PC-3 (cell line): ENCODE results near the gene TFAP2A. TPM values are rescaled to one million over a fixed set of nuclear protein-coding genes. Genes with fewer than 3 reads are reported as not detected.

Experiments used
- ATAC-seq: fragments of 200-7000 bp; cut with Tn5 transposase; 2 replicates; pipeline ENCODE4 v1.9.1; 2020; ENCODE audit warnings: mild to moderate bottlenecking, moderate library complexity
- BruUV-seq: library from RNA; stranded (reverse); fragments of 400-500 nt; replicated peaks from 2 replicates; lab custom pipeline; 2021; lab: Mats Ljungman, UMichigan
- CTCF ChIA-PET: fragments of 300-600 bp; sonication (Branson Sonifier 250); formaldehyde crosslinking; loops from one replicate; lab custom pipeline; 2022; ENCODE audit warnings: antibody characterized with exemption; lab: Charles Lee
- POLR2A ChIA-PET: fragments of 300-600 bp; sonication (Branson Sonifier 250); formaldehyde crosslinking; loops from one replicate; lab custom pipeline; 2022; ENCODE audit warnings: antibody characterized with exemption; ENCODE audit not compliant: unreplicated experiment; lab: Charles Lee
- DNase-seq: peaks from one replicate; pipeline ENCODE4 v3.0.0-alpha.2; 2015
- H2AFZ ChIP-seq: fragments of 300-600 bp; sonication (generic); 2 replicates; pipeline ENCODE4 v1.6.0; 2016; ENCODE audit warnings: antibody characterized with exemption, low read length
- H3F3A ChIP-seq: fragments of 300-600 bp; sonication (generic); one replicate; pipeline ENCODE4 v1.6.0; 2017; ENCODE audit warnings: antibody characterized with exemption, low read length, control low read depth, mild to moderate bottlenecking; ENCODE audit not compliant: unreplicated experiment
- H3K27ac ChIP-seq: fragments of 300-600 bp; sonication (generic); 2 replicates; pipeline ENCODE4 v1.5.1; 2016; ENCODE audit warnings: mild to moderate bottlenecking, low read length
- H3K27me3 ChIP-seq: fragments of 300-600 bp; sonication (generic); 2 replicates; pipeline ENCODE4 v1.6.1; 2016; ENCODE audit warnings: low read length, mixed read lengths
- H3K36me3 ChIP-seq: fragments of 300-600 bp; sonication (generic); 2 replicates; pipeline ENCODE4 v1.6.1; 2016; ENCODE audit warnings: low read depth, mixed run types, low read length, mixed read lengths
- H3K4me1 ChIP-seq: fragments of 300-600 bp; sonication (generic); 2 replicates; pipeline ENCODE4 v1.5.1; 2016; ENCODE audit warnings: low read length; ENCODE audit not compliant: insufficient read depth
- H3K4me2 ChIP-seq: fragments of 300-600 bp; sonication (generic); 2 replicates; pipeline ENCODE4 v1.6.0; 2016; ENCODE audit warnings: low read length
- H3K4me3 ChIP-seq: fragments of 300-600 bp; sonication (generic); 2 replicates; pipeline ENCODE4 v1.5.1; 2016; ENCODE audit warnings: mild to moderate bottlenecking, low read length, mixed read lengths
- H3K79me2 ChIP-seq: fragments of 300-600 bp; sonication (generic); 2 replicates; pipeline ENCODE4 v1.6.1; 2017; ENCODE audit warnings: low read length, mixed read lengths
- H3K9ac ChIP-seq: fragments of 300-600 bp; sonication (generic); 2 replicates; pipeline ENCODE4 v1.6.0; 2016; ENCODE audit warnings: mild to moderate bottlenecking, low read length
- H3K9me2 ChIP-seq: fragments of 300-600 bp; sonication (generic); replicated peaks from 2 replicates; pipeline ENCODE4 v1.6.1; 2016; ENCODE audit warnings: mixed run types, low read length, mixed read lengths
- H3K9me3 ChIP-seq: fragments of 300-600 bp; sonication (generic); 2 replicates; pipeline ENCODE4 v1.6.1; 2016; ENCODE audit warnings: low read length, mixed read lengths
- H4K20me1 ChIP-seq: fragments of 300-600 bp; sonication (generic); 2 replicates; pipeline ENCODE4 v1.6.1; 2016; ENCODE audit warnings: low read length, mixed read lengths
- EZH2 ChIP-seq: fragments of 300-600 bp; sonication (generic); IDR thresholded peaks from one replicate; pipeline ENCODE4 v1.6.1; 2017; ENCODE audit warnings: antibody characterized with exemption, mild to moderate bottlenecking, low read length; ENCODE audit not compliant: unreplicated experiment
- EZH2phosphoT487 ChIP-seq: fragments of 300-600 bp; sonication (generic); IDR thresholded peaks from 2 replicates; pipeline ENCODE4 v1.6.1; 2018; ENCODE audit warnings: mild to moderate bottlenecking, antibody characterized with exemption, low read length, borderline replicate concordance
- intact Hi-C: fragments of 100-400 bp; cut with micrococcal nuclease; formaldehyde crosslinking; loops from 2 replicates; pipeline ENCODE4 v1.9.0; 2023
- total RNA-seq: library from RNA; depleted of rRNA; stranded (reverse); fragments of >200 nt; gene quantifications from 2 replicates; pipeline ENCODE4 v1.2.3, GENCODE V29; 2014
- TF ChIP-seq, protein P1 (sequence below): fragments of 300-600 bp; sonication (generic); conservative IDR thresholded peaks from 2 replicates; pipeline ENCODE4 v1.5.1; 2017; ENCODE audit warnings: antibody characterized with exemption, low read depth, mild to moderate bottlenecking, low read length

The TFAP2A gene
- total RNA-seq, 1 experiment from 2014 or later: 29.4 TPM

DNA sequence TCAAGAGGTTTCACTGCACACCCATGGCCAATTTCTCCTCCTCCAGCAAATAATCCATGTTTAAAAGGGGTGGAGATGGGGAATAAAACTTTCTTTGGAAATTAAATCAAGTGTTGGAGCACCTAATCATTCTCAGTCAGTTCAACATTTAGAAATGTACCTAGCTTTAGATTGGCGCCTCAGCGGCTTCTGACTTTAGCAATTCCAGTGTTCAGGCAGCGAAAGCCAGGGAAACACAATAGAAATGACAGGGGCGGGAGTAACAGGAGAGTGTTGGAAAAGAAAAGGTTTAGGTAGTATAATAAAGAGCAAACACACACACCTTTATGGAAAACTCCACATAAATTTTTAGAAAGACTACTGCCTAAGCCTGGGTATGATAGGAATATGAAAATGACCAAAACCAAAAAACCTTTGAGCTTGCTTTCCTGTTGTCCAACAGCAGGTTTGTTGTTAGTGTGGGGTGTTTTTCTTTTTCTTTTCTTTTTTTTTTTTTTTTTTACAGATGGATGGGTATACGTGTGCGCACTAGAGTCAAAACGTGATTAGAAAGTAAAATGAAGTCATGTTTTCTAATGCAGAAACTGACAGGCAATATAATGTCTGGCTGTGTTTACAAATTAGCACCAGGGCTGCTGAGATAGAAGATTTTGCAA lies 7.7 kb downstream of the TFAP2A start:
- no peaks in the 10 kb centered on the region for H3K9me3 ChIP-seq
- ChIA-PET POLR2A (interaction anchor here (0.6 kb wide), 2 partner anchors 121 to 315 kb away, joined by 5 to 6 read pairs; no protein-coding TSS in a partner anchor), CTCF (interaction anchor here (0.6 to 3.4 kb wide), 4 partner anchors 8 to 59 kb away, joined by 3 to 26 read pairs (median 8); partner anchors contain the start of gene TFAP2A)
- TF ChIP-seq EZH2 (no peak), EZH2phosphoT487 (no peak)
- TF ChIP-seq, protein P1, sequence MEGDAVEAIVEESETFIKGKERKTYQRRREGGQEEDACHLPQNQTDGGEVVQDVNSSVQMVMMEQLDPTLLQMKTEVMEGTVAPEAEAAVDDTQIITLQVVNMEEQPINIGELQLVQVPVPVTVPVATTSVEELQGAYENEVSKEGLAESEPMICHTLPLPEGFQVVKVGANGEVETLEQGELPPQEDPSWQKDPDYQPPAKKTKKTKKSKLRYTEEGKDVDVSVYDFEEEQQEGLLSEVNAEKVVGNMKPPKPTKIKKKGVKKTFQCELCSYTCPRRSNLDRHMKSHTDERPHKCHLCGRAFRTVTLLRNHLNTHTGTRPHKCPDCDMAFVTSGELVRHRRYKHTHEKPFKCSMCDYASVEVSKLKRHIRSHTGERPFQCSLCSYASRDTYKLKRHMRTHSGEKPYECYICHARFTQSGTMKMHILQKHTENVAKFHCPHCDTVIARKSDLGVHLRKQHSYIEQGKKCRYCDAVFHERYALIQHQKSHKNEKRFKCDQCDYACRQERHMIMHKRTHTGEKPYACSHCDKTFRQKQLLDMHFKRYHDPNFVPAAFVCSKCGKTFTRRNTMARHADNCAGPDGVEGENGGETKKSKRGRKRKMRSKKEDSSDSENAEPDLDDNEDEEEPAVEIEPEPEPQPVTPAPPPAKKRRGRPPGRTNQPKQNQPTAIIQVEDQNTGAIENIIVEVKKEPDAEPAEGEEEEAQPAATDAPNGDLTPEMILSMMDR: no peak
- peaks cover 46% of the 10 kb centered on the region for H3K36me3 ChIP-seq
- H3F3A ChIP-seq: peaks cover 6% of the 10 kb centered on the region
- H3K4me2 ChIP-seq: peak overlapping the region; percentile 90
- no peaks in the 10 kb centered on the region for H3K9me2 ChIP-seq
- H3K4me3 ChIP-seq: peak overlapping the region; percentile 91
- H4K20me1 ChIP-seq: peaks cover 23% of the 10 kb centered on the region
- DNase-seq (no peak), ATAC-seq (no peak)
- no peak overlapping the region for H2AFZ ChIP-seq
- BruUV-seq: no TSS peak
- peaks cover 58% of the 10 kb centered on the region for H3K4me1 ChIP-seq
- H3K9ac ChIP-seq: peak overlapping the region; percentile 99
- no peaks in the 10 kb centered on the region for H3K27me3 ChIP-seq
- intact Hi-C loops: loop anchor here (10.0 kb wide), 2 partner anchors 262 to 1262 kb away; no protein-coding TSS in a partner anchor
- H3K79me2 ChIP-seq: peaks cover 88% of the 10 kb centered on the region
- peak overlapping the region; percentile 98 for H3K27ac ChIP-seq

DNA sequence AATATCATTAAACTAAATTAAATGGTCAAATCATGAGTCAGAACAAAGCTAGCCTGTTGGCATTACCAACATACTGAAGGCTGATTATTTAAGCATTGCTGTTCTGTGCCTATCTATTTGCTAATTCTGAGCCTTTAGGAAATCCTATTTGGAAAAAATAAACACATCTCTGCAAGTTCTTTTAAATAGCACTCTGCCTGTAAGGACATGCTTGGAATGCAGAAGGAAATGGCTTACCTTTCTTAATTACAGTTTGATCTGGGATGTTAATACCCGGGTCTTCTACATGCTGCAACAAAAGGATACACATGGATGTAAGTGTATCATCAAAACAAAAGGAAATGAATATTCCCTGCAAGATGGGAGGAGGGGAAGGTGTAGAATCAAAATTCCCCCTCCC lies 8.3 kb downstream of the TFAP2A start:
- no peaks in the 10 kb centered on the region for H3K9me3 ChIP-seq
- intact Hi-C loops: loop anchor here (10.0 kb wide), 2 partner anchors 262 to 1262 kb away; no protein-coding TSS in a partner anchor
- H3K4me3 ChIP-seq: peak overlapping the region; percentile 91
- peaks cover 49% of the 10 kb centered on the region for H3K36me3 ChIP-seq
- no peak overlapping the region for H2AFZ ChIP-seq
- no peaks in the 10 kb centered on the region for H3K9me2 ChIP-seq
- H3K27me3 ChIP-seq: no peaks in the 10 kb centered on the region
- H3K79me2 ChIP-seq: peaks cover 88% of the 10 kb centered on the region
- TF ChIP-seq, protein P1: no peak
- TF ChIP-seq EZH2phosphoT487 (no peak), EZH2 (no peak)
- ATAC-seq: peak; percentile 2; the same call in 1 of the 2 replicates
- ChIA-PET CTCF (interaction anchor here (0.6 to 3.4 kb wide), 5 partner anchors 8 to 58 kb away, joined by 3 to 26 read pairs (median 7); partner anchors contain the start of gene TFAP2A), POLR2A (interaction anchor here (0.6 kb wide), 2 partner anchors 121 to 316 kb away, joined by 5 to 6 read pairs; no protein-coding TSS in a partner anchor)
- peaks cover 23% of the 10 kb centered on the region for H4K20me1 ChIP-seq
- peak overlapping the region; percentile 98 for H3K27ac ChIP-seq
- BruUV-seq: no TSS peak
- peaks cover 64% of the 10 kb centered on the region for H3K4me1 ChIP-seq
- H3F3A ChIP-seq: peaks cover 6% of the 10 kb centered on the region
- peak overlapping the region; percentile 99 for H3K9ac ChIP-seq
- DNase-seq: peak; percentile 59
- peak overlapping the region; percentile 90 for H3K4me2 ChIP-seq
